WTC11 (cell line): ENCODE results near the gene TMEM254. TPM values are rescaled to one million over a fixed set of nuclear protein-coding genes. Genes with fewer than 3 reads are reported as not detected.
"Not testable (repeated sequence)": the region's sequence is repeated elsewhere in the genome, so short reads cannot be mapped to it uniquely, and the experiment has no call there.

ENCODE experiments used
- ATAC-seq: fragments of 200-7000 bp; cut with Tn5 transposase; 2 replicates; pipeline ENCODE4 v1.10.0; 2021; ENCODE audit warnings: mild to moderate bottlenecking, moderate library complexity
- CTCF ChIA-PET: fragments of 300-600 bp; sonication (Branson Sonifier 250); formaldehyde crosslinking; loops from one replicate; lab custom pipeline; 2021; ENCODE audit warnings: antibody characterized with exemption; lab: Charles Lee
- POLR2A ChIA-PET: fragments of 350-600 bp; sonication (Branson Sonifier 250); formaldehyde crosslinking; loops from one replicate; lab custom pipeline; 2021; ENCODE audit warnings: antibody characterized with exemption; lab: Charles Lee
- DNase-seq: peaks from one replicate; pipeline ENCODE4 v3.0.0; 2021; ENCODE audit warnings: low spot score
- H3K27ac Mint-ChIP-seq: 2 replicates; pipeline ENCODE4 v1.8.0; 2021; ENCODE audit warnings: mixed read lengths
- H3K27me3 Mint-ChIP-seq: 2 replicates; pipeline ENCODE4 v1.8.0; 2021; ENCODE audit warnings: low read depth, mild to moderate bottlenecking, moderate library complexity, mixed read lengths
- H3K36me3 Mint-ChIP-seq: 2 replicates; pipeline ENCODE4 v1.8.0; 2021; ENCODE audit warnings: mixed read lengths
- H3K4me1 Mint-ChIP-seq: 2 replicates; pipeline ENCODE4 v1.8.0; 2022; ENCODE audit warnings: mixed read lengths
- H3K4me3 Mint-ChIP-seq: 2 replicates; pipeline ENCODE4 v1.8.0; 2021; ENCODE audit warnings: mild to moderate bottlenecking, moderate library complexity, mixed read lengths
- H3K9me3 Mint-ChIP-seq: 2 replicates; pipeline ENCODE4 v1.8.0; 2021; ENCODE audit warnings: mixed read lengths
- ATF3 ChIP-seq: sonication (generic); formaldehyde crosslinking; conservative IDR thresholded peaks from 2 replicates; pipeline ENCODE4 v1.8.1; 2022; ENCODE audit warnings: mild to moderate bottlenecking, missing genetic modification reagents
- CREB1 ChIP-seq: sonication (generic); formaldehyde crosslinking; IDR thresholded peaks from 2 replicates; pipeline ENCODE4 v1.8.0; 2023; ENCODE audit warnings: mild to moderate bottlenecking, missing genetic modification reagents
- E2F4 ChIP-seq: sonication (generic); formaldehyde crosslinking; IDR thresholded peaks from 2 replicates; pipeline ENCODE4 v1.8.1; 2022; ENCODE audit warnings: low read depth, mild to moderate bottlenecking, moderate library complexity, missing genetic modification reagents, borderline replicate concordance
- ETV6 ChIP-seq: sonication (generic); formaldehyde crosslinking; IDR thresholded peaks from 2 replicates; pipeline ENCODE4 v1.8.1; 2022; ENCODE audit warnings: mild to moderate bottlenecking, missing genetic modification reagents
- GABPB1 ChIP-seq: sonication (generic); formaldehyde crosslinking; IDR thresholded peaks from 2 replicates; pipeline ENCODE4 v1.8.1; 2023; ENCODE audit warnings: mild to moderate bottlenecking, missing genetic modification reagents
- HMGA2 ChIP-seq: fragments of 250-450 bp; sonication (Bioruptor Pico); IDR thresholded peaks from 2 replicates; pipeline ENCODE4 v1.4.0; 2021; ENCODE audit warnings: mild to moderate bottlenecking, moderate library complexity
- MLX ChIP-seq: sonication (generic); formaldehyde crosslinking; IDR thresholded peaks from 2 replicates; pipeline ENCODE4 v1.8.1; 2023; ENCODE audit warnings: mild to moderate bottlenecking, missing genetic modification reagents, moderate library complexity
- NR1H2 ChIP-seq: sonication (generic); formaldehyde crosslinking; IDR thresholded peaks from 2 replicates; pipeline ENCODE4 v1.9.0; 2021; ENCODE audit warnings: mild to moderate bottlenecking, moderate library complexity, missing genetic modification reagents
- SMAD3 ChIP-seq: sonication (generic); formaldehyde crosslinking; IDR thresholded peaks from 2 replicates; pipeline ENCODE4 v1.8.0; 2022; ENCODE audit warnings: missing genetic modification reagents, mild to moderate bottlenecking, borderline replicate concordance
- SP1 ChIP-seq: sonication (generic); formaldehyde crosslinking; conservative IDR thresholded peaks from 2 replicates; pipeline ENCODE4 v1.8.1; 2022; ENCODE audit warnings: missing genetic modification reagents
- STAT6 ChIP-seq: sonication (generic); formaldehyde crosslinking; conservative IDR thresholded peaks from 2 replicates; pipeline ENCODE4 v1.8.1; 2023; ENCODE audit warnings: mild to moderate bottlenecking, low read depth, missing genetic modification reagents, moderate library complexity
- TCF7 ChIP-seq: sonication (generic); formaldehyde crosslinking; IDR thresholded peaks from 2 replicates; pipeline ENCODE4 v1.8.0; 2022; ENCODE audit warnings: mild to moderate bottlenecking, low read depth, missing genetic modification reagents, moderate library complexity
- ZNF121 ChIP-seq: sonication (generic); formaldehyde crosslinking; IDR thresholded peaks from 2 replicates; pipeline ENCODE4 v1.8.0; 2023; ENCODE audit warnings: missing genetic modification reagents
- ZNF416 ChIP-seq: fragments of 250-450 bp; sonication (Bioruptor Pico); IDR thresholded peaks from 2 replicates; pipeline ENCODE4 v1.9.0; 2021; ENCODE audit warnings: mild to moderate bottlenecking, inconsistent platforms
- total RNA-seq: library from RNA; stranded (reverse); gene quantifications from 3 replicates; pipeline ENCODE4 v1.2.3, GENCODE V29; 2021
- TF ChIP-seq, protein P1 (sequence below): sonication (generic); formaldehyde crosslinking; IDR thresholded peaks from 2 replicates; pipeline ENCODE4 v1.8.0; 2022; ENCODE audit warnings: mild to moderate bottlenecking, missing genetic modification reagents

The TMEM254 gene
- total RNA-seq, 1 experiment from 2014 or later: 18.5 TPM

DNA sequence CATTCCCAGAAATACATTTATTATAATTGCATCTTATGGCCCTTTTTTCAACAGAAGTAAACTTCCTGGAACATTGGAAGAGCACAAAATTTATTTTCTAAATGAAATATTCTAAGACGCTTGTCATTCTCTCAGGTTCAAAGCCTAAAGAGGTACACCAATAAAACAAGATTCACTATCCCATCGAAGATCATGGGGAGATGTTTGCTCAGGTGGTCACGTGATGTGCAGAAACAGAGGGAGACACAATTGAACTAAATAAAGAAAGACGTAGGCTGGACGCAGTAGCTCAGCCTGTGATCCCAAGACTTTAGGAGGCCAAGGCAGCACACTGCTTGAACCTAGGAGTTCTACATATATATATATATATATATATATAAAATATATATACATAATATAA, 46.0 kb upstream of the TMEM254 start:
- no peak for ATAC-seq
- H3K4me3 Mint-ChIP-seq: no peak overlapping the region
- no peak overlapping the region for H3K27ac Mint-ChIP-seq
- no peak for DNase-seq
- TF ChIP-seq ZNF121 (CRISPR knock-in tag) (no peak), CREB1 (CRISPR knock-in tag) (no peak), ETV6 (CRISPR knock-in tag) (no peak), HMGA2 (CRISPR knock-in tag) (no peak), GABPB1 (CRISPR knock-in tag) (no peak)
- H3K36me3 Mint-ChIP-seq: no peaks in the 10 kb centered on the region
- H3K27me3 Mint-ChIP-seq: no peaks in the 10 kb centered on the region; the same call in 1 of the 2 replicates
- POLR2A ChIA-PET: no interaction called here
- CTCF ChIA-PET: interaction anchor here (1.1 kb wide), 1 partner anchor 15 kb away, joined by 4 read pairs; no protein-coding TSS in a partner anchor
- peaks cover 6% of the 10 kb centered on the region for H3K4me1 Mint-ChIP-seq
- H3K9me3 Mint-ChIP-seq: peaks cover 7% of the 10 kb centered on the region; the same call in 1 of the 2 replicates

DNA sequence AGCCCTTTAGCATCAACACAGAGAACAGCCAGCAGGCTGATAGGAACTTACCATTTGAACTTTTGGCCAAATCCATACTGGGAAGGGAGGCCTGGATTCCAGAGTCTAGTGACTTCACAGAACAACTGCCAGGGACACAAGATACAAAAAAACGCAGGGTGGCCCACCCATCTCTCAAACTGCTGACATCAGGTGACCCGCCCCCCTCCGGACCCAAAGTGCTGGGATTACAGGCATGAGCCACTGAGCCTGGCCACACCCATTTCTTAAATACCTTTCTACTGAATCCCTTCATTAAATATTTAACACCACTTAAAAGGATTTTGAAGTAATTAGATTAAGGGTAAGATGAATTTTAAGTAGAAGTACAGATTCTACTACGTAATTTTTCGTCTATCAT, 43.7 kb upstream of the TMEM254 start:
- ATAC-seq, POLR2A ChIA-PET, H3K9me3 Mint-ChIP-seq, H3K27me3 Mint-ChIP-seq, H3K4me3 Mint-ChIP-seq, DNase-seq, H3K27ac Mint-ChIP-seq, H3K4me1 Mint-ChIP-seq, H3K36me3 Mint-ChIP-seq, CTCF ChIA-PET: not testable (repeated sequence)

DNA sequence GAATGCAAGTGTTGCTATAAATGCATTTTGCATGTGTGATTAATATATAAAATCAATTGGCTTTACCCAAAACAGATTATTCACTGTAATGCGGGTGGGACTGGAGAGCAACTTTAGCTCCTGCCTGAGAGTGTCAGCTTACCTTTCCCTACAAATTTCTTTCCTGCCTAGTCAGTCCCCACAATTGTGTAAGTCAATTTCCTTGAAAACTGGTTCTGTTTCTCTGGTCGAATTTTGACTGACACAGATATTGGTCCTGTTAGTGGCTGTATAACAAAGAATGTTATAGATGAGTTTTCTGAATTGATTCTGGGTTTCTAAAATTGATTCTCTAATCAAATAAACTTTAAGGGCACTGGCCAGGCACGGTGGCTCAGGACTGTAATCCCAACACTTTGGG, 43.0 kb upstream of the TMEM254 start:
- H3K36me3 Mint-ChIP-seq, DNase-seq, CTCF ChIA-PET, H3K9me3 Mint-ChIP-seq, H3K27me3 Mint-ChIP-seq, H3K4me3 Mint-ChIP-seq, ATAC-seq, POLR2A ChIA-PET, H3K27ac Mint-ChIP-seq, H3K4me1 Mint-ChIP-seq: not testable (repeated sequence)

GRCh38 chr10:80036921-80037500, 41.5 kb upstream of the TMEM254 start:
- H3K4me1 Mint-ChIP-seq, ATAC-seq, H3K9me3 Mint-ChIP-seq, CTCF ChIA-PET, H3K27me3 Mint-ChIP-seq, H3K4me3 Mint-ChIP-seq, DNase-seq, H3K27ac Mint-ChIP-seq, POLR2A ChIA-PET, H3K36me3 Mint-ChIP-seq: not testable (repeated sequence)

- DNase-seq, H3K27ac Mint-ChIP-seq, H3K4me1 Mint-ChIP-seq, H3K9me3 Mint-ChIP-seq, ATAC-seq, H3K4me3 Mint-ChIP-seq, CTCF ChIA-PET, H3K36me3 Mint-ChIP-seq, POLR2A ChIA-PET, H3K27me3 Mint-ChIP-seq: not testable (repeated sequence)
Observed at GRCh38 chr10:80038226-80038625, 40.2 kb upstream of the TMEM254 start.

DNA sequence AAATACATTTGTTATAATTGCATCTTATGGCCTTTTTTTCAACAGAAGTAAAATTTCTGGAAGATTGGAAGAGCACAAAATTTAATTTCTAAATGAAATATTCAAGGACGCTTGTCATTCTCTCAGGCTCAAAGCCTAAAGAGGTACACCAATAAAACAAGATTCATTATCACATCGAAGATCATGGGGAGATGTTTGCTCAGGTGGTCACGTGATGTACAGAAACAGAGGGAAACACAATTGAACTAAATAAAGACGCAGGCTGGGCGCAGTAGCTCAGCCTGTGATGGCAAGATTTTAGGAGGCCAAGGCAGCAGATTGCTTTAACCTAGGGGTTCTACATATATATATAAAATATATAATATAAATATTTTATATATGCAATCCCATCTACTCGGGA, 37.3 kb upstream of the TMEM254 start:
- H3K9me3 Mint-ChIP-seq: no peaks in the 10 kb centered on the region
- peaks cover 6% of the 10 kb centered on the region; the same call in 1 of the 2 replicates for H3K4me1 Mint-ChIP-seq
- ChIA-PET POLR2A (no interaction called here), CTCF (no interaction called here)
- ATAC-seq (no peak), DNase-seq (no peak)
- no peaks in the 10 kb centered on the region; the same call in none of the 2 replicates for H3K27me3 Mint-ChIP-seq
- H3K36me3 Mint-ChIP-seq: no peaks in the 10 kb centered on the region
- H3K27ac Mint-ChIP-seq: no peak overlapping the region
- no peak overlapping the region for H3K4me3 Mint-ChIP-seq
- TF ChIP-seq, protein P1, sequence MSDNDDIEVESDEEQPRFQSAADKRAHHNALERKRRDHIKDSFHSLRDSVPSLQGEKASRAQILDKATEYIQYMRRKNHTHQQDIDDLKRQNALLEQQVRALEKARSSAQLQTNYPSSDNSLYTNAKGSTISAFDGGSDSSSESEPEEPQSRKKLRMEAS (CRISPR knock-in tag): no peak
- TF ChIP-seq NR1H2 (no peak), ZNF416 (CRISPR knock-in tag) (no peak), STAT6 (no peak), SMAD3 (CRISPR knock-in tag) (no peak), E2F4 (CRISPR knock-in tag) (no peak), MLX (CRISPR knock-in tag) (no peak), SP1 (no peak), ATF3 (no peak), TCF7 (CRISPR knock-in tag) (no peak)
